HL-60 (cell line): ENCODE measurements around the gene LRRC8C.
"Not testable (repeated sequence)": the region's sequence is repeated elsewhere in the genome, so short reads cannot be mapped to it uniquely, and the experiment has no call there.

ENCODE experiments used
- DNase-seq, 2 experiments: peaks; one replicate each; pipeline ENCODE4 v3.0.0-alpha.2; 2010 to 2020; ENCODE audit warnings: low read depth in 1 of 2, low spot score in 1 of 2
- H3K27ac ChIP-seq: fragments of 250-450 bp; sonication (Bioruptor Pico); replicated peaks from 2 replicates; pipeline ENCODE4 v1.5.1; 2020; ENCODE audit warnings: mild to moderate bottlenecking, moderate library complexity
- H3K27me3 ChIP-seq: fragments of 250-450 bp; sonication (Bioruptor Pico); 2 replicates; pipeline ENCODE4 v1.5.1; 2021; ENCODE audit warnings: mild to moderate bottlenecking, moderate library complexity; ENCODE audit not compliant: insufficient read depth, poor library complexity, severe bottlenecking
- H3K4me3 ChIP-seq: replicated peaks from 2 replicates; pipeline ENCODE4 v1.5.1; 2011; ENCODE audit warnings: mild to moderate bottlenecking, control low read depth, low read length; ENCODE audit not compliant: insufficient read depth
- GABPA ChIP-seq: IDR thresholded peaks from 2 replicates; pipeline ENCODE4 v1.6.1; 2012; ENCODE audit warnings: low read depth
- POLR2AphosphoS5 ChIP-seq: IDR thresholded peaks from 2 replicates; pipeline ENCODE4 v1.6.1; 2012; ENCODE audit warnings: low read depth
- REST ChIP-seq: IDR thresholded peaks from 2 replicates; pipeline ENCODE4 v1.6.1; 2012; ENCODE audit warnings: low read depth; ENCODE audit not compliant: insufficient replicate concordance
- SPI1 ChIP-seq: IDR thresholded peaks from 2 replicates; pipeline ENCODE4 v1.6.1; 2012; ENCODE audit warnings: low read depth, mild to moderate bottlenecking, borderline replicate concordance
- TF ChIP-seq, protein P1 (sequence below): IDR thresholded peaks from one replicate; pipeline ENCODE4 v1.5.1; 2011; ENCODE audit warnings: low read length, control low read depth, inconsistent platforms; ENCODE audit not compliant: insufficient read depth

LRRC8C gene

GRCh38 chr1:89624715-89625323 is 8.1 kb upstream of the LRRC8C start:
- Histone ChIP-seq H3K27ac (no peak overlapping the region), H3K27me3 (no peaks in the 10 kb centered on the region), H3K4me3 (no peak overlapping the region)
- DNase-seq = no peak
- no peak for TF ChIP-seq GABPA
- TF ChIP-seq, protein P1, sequence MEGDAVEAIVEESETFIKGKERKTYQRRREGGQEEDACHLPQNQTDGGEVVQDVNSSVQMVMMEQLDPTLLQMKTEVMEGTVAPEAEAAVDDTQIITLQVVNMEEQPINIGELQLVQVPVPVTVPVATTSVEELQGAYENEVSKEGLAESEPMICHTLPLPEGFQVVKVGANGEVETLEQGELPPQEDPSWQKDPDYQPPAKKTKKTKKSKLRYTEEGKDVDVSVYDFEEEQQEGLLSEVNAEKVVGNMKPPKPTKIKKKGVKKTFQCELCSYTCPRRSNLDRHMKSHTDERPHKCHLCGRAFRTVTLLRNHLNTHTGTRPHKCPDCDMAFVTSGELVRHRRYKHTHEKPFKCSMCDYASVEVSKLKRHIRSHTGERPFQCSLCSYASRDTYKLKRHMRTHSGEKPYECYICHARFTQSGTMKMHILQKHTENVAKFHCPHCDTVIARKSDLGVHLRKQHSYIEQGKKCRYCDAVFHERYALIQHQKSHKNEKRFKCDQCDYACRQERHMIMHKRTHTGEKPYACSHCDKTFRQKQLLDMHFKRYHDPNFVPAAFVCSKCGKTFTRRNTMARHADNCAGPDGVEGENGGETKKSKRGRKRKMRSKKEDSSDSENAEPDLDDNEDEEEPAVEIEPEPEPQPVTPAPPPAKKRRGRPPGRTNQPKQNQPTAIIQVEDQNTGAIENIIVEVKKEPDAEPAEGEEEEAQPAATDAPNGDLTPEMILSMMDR = no peak

DNA sequence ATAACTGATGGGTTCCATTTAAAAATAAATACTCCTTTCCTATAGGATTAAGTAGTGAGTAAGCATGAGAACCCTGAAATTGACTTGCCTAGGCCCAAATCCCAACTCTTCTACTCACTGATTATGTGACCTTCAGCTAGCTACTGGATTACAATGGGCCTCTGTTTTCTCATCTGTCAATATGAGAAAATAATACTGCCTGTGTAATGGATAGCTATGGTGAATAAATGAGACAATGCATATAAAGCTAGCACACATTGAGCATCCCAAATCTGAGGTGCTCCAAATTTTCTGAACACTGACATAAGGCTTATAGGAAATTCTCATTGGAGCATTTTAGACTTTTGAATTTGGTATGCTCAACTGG is 5.3 kb upstream of the LRRC8C start:
- no peaks in the 10 kb centered on the region for H3K27me3 ChIP-seq
- TF ChIP-seq GABPA (no peak), REST (no peak), SPI1 (no peak), POLR2AphosphoS5 (no peak)
- TF ChIP-seq, protein P1 = no peak
- no peak overlapping the region for H3K27ac ChIP-seq
- no peak overlapping the region for H3K4me3 ChIP-seq
- no peak for DNase-seq

DNA sequence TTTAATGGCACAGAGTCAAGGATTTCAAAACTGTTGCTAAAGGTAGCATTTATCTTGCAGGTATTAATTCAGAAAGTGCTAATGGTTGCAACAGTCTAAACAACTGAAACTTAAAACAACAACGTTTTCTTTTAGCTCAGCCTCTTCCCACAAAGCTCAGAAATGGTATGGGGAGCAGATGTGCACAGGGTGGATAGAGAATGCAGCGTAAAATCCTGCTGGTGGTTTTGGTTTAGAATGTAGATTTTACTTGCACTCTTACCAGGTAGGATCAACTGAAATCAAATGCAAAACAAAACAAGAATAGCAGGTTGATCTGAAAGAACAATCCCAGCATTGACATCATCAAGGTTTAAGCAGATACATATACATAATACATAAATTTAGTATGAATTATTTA is 3.8 kb upstream of the LRRC8C start:
- no peak overlapping the region for H3K4me3 ChIP-seq
- no peak for DNase-seq
- no peaks in the 10 kb centered on the region for H3K27me3 ChIP-seq
- H3K27ac ChIP-seq = no peak overlapping the region
- no peak for TF ChIP-seq SPI1
- TF ChIP-seq, protein P1 = no peak
- no peak for TF ChIP-seq GABPA
- TF ChIP-seq POLR2AphosphoS5 = no peak
- TF ChIP-seq REST = no peak

GRCh38 chr1:89629600-89629999 is 3.3 kb upstream of the LRRC8C start:
- H3K4me3 ChIP-seq, H3K27ac ChIP-seq, H3K27me3 ChIP-seq, DNase-seq: not testable (repeated sequence)
